T-cell (primary cell): ENCODE measurements around the gene ADAMTS16. TPM values are rescaled to one million over a fixed set of nuclear protein-coding genes. Genes with fewer than 3 reads are reported as not detected.

Source experiments
- ATAC-seq, 4 experiments: fragments of 200-7000 bp in 3 of 4; fragments of 150-1000 bp in 1 of 4; cut with Tn5 transposase; replicated peaks in 1 of 4; 1 replicate in 3 of 4; 2 replicates in 1 of 4; pipeline ENCODE4 v1.10.0; 2021; ENCODE audit warnings: moderate library complexity in 3 of 4, mild to moderate bottlenecking in 2 of 4, moderate number of reproducible peaks in 1 of 4
- CTCF ChIA-PET, 2 donors: fragments of 300-600 bp; sonication (Branson Sonifier 250); formaldehyde crosslinking; loops; one replicate each; lab custom pipeline; 2022; ENCODE audit warnings: antibody characterized with exemption in 2 of 2; lab: Charles Lee
- POLR2A ChIA-PET, 2 donors: fragments of 300-600 bp; sonication (Branson Sonifier 250); formaldehyde crosslinking; loops; one replicate each; lab custom pipeline; 2022; ENCODE audit warnings: antibody characterized with exemption in 2 of 2; lab: Charles Lee
- DNase-seq, 35 experiments: peaks; one replicate each; pipeline versions ENCODE4 v3.0.0 to v3.0.0-alpha.2; 2013 to 2023
- H3K27ac ChIP-seq: one replicate; pipeline ENCODE4 v1.5.1; 2013; ENCODE audit warnings: low read length
- H3K27me3 ChIP-seq, 2 experiments: replicated peaks in 1 of 2; 1 replicate in 1 of 2; 2 replicates in 1 of 2; pipeline versions ENCODE4 v1.6.1 to v1.7.0; 2013; ENCODE audit warnings: low read length in 1 of 2, mixed read lengths in 1 of 2; ENCODE audit not compliant: control insufficient read depth in 2 of 2, insufficient read depth in 2 of 2; ENCODE audit errors: extremely low read depth in 1 of 2
- H3K36me3 ChIP-seq, 2 donors: 1 replicate in 1 of 2; 2 replicates in 1 of 2; pipeline versions ENCODE4 v1.6.1 to v1.7.0; 2013; ENCODE audit warnings: low read length in 1 of 2; ENCODE audit not compliant: control insufficient read depth in 2 of 2, insufficient read depth in 1 of 2; ENCODE audit errors: extremely low read depth in 1 of 2
- H3K4me1 ChIP-seq, 2 experiments: 1 replicate in 1 of 2; 2 replicates in 1 of 2; pipeline versions ENCODE4 v1.6.1 to v1.7.0; 2013; ENCODE audit warnings: low read length in 2 of 2, mixed read lengths in 1 of 2; ENCODE audit not compliant: insufficient read depth in 2 of 2, control insufficient read depth in 1 of 2; ENCODE audit errors: extremely low read depth in 1 of 2
- H3K4me3 ChIP-seq, 2 donors: 1 replicate in 1 of 2; 2 replicates in 1 of 2; pipeline versions ENCODE4 v1.5.1 to v1.7.0; 2013; ENCODE audit warnings: mild to moderate bottlenecking in 2 of 2, low read length in 1 of 2, moderate library complexity in 1 of 2; ENCODE audit not compliant: control insufficient read depth in 1 of 2; ENCODE audit errors: extremely low read depth in 1 of 2
- H3K9me3 ChIP-seq: 2 replicates; pipeline ENCODE4 v1.7.0; 2013
- H3K27ac Mint-ChIP-seq, 2 donors: one replicate each; pipeline ENCODE4 v1.8.0; 2020 to 2021; ENCODE audit warnings: mild to moderate bottlenecking in 2 of 2, mixed read lengths in 2 of 2
- H3K27me3 Mint-ChIP-seq, 2 donors: one replicate each; pipeline ENCODE4 v1.8.0; 2021 to 2022; ENCODE audit warnings: mixed read lengths in 2 of 2
- H3K36me3 Mint-ChIP-seq: one replicate; pipeline ENCODE4 v1.8.0; 2021; ENCODE audit warnings: mixed read lengths
- H3K4me1 Mint-ChIP-seq, 3 donors: one replicate each; pipeline ENCODE4 v1.8.0; 2020 to 2022; ENCODE audit warnings: mixed read lengths in 3 of 3, mild to moderate bottlenecking in 1 of 3
- H3K4me3 Mint-ChIP-seq, 3 donors: one replicate each; pipeline ENCODE4 v1.8.0; 2020 to 2022; ENCODE audit warnings: mild to moderate bottlenecking in 3 of 3, mixed read lengths in 3 of 3, moderate library complexity in 3 of 3
- H3K9me3 Mint-ChIP-seq, 3 donors: one replicate each; pipeline ENCODE4 v1.8.0; 2020 to 2022; ENCODE audit warnings: mixed read lengths in 3 of 3
- WGBS: methylation state at CpG from one replicate; pipeline ENCODE4 v1.1.5; 2013; ENCODE audit warnings: missing lambda C conversion rate; ENCODE audit not compliant: insufficient coverage; 5-methylcytosine and 5-hydroxymethylcytosine counted together
- total RNA-seq, 35 experiments: library from RNA in 6 of 35; stranded (reverse) in 6 of 35; fragments of 120-200 nt in 1 of 35; gene quantifications; one replicate each; pipeline versions ENCODE4 v1.2.1 to v1.2.4 and lab custom pipeline; 2013 to 2026

The ADAMTS16 gene
- total RNA-seq, 5 donors from 2014 or later (not counting 1 experiment from before 2014, with no cell fraction given): 0.06 to 0.09 TPM; not detected in 3

GRCh38 chr5:5298841-5299541 lies 158.9 kb downstream of the ADAMTS16 start:
- Mint-ChIP-seq H3K4me3 (no peak overlapping the region), H3K27ac (no peak overlapping the region), H3K9me3 (peaks cover 9 to 30% (median 18%) of the 10 kb centered on the region in 3 donors), H3K27me3 (peaks cover 0 to 3% of the 10 kb centered on the region in 2 donors), H3K36me3 (no peaks in the 10 kb centered on the region), H3K4me1 (no peaks in the 10 kb centered on the region)
- Histone ChIP-seq H3K4me1 (no peaks in the 10 kb centered on the region), H3K36me3 (no peaks in the 10 kb centered on the region), H3K27ac (no peak overlapping the region), H3K9me3 (no peaks in the 10 kb centered on the region), H3K27me3 (peaks cover 0 to 5% of the 10 kb centered on the region in 2 experiments), H3K4me3 (no peak overlapping the region)
- WGBS: 75% methylated on average over 3 of the region's 13 CpGs
- CTCF ChIA-PET: no interaction called here
- DNase-seq (no peak), ATAC-seq (no peak)
- POLR2A ChIA-PET: no interaction called here

GRCh38 chr5:5301176-5301575 lies 161.0 kb downstream of the ADAMTS16 start:
- H3K4me3 ChIP-seq: no peak overlapping the region
- POLR2A ChIA-PET: no interaction called here
- no peaks in the 10 kb centered on the region for H3K9me3 ChIP-seq
- H3K27ac ChIP-seq: no peak overlapping the region
- DNase-seq (no peak), ATAC-seq (no peak)
- peaks cover 0 to 8% of the 10 kb centered on the region in 2 experiments for H3K27me3 ChIP-seq
- H3K4me3 Mint-ChIP-seq: no peak overlapping the region
- no peaks in the 10 kb centered on the region for H3K4me1 ChIP-seq
- no peaks in the 10 kb centered on the region for H3K36me3 Mint-ChIP-seq
- H3K27ac Mint-ChIP-seq: no peak overlapping the region
- no CpG with 5 or more reads among the region's 3 CpGs for WGBS
- peaks cover 0 to 3% of the 10 kb centered on the region in 2 donors for H3K27me3 Mint-ChIP-seq
- CTCF ChIA-PET: no interaction called here
- H3K4me1 Mint-ChIP-seq: no peaks in the 10 kb centered on the region
- peaks cover 6 to 28% (median 17%) of the 10 kb centered on the region in 3 donors for H3K9me3 Mint-ChIP-seq
- H3K36me3 ChIP-seq: no peaks in the 10 kb centered on the region

- no peaks in the 10 kb centered on the region for H3K4me1 ChIP-seq
- ChIA-PET POLR2A (no interaction called here), CTCF (no interaction called here)
- no peaks in the 10 kb centered on the region for H3K36me3 ChIP-seq
- ATAC-seq (no peak), DNase-seq (no peak)
- no peaks in the 10 kb centered on the region for H3K36me3 Mint-ChIP-seq
- no peak overlapping the region for H3K27ac ChIP-seq
- WGBS: 56% methylated on average over 2 of the region's 4 CpGs
- peaks cover 6 to 30% (median 17%) of the 10 kb centered on the region in 3 donors for H3K9me3 Mint-ChIP-seq
- no peak overlapping the region for H3K4me3 Mint-ChIP-seq
- no peaks in the 10 kb centered on the region for H3K4me1 Mint-ChIP-seq
- H3K27ac Mint-ChIP-seq: no peak overlapping the region
- peaks cover 0 to 3% of the 10 kb centered on the region in 2 donors for H3K27me3 Mint-ChIP-seq
- H3K9me3 ChIP-seq: no peaks in the 10 kb centered on the region
- H3K4me3 ChIP-seq: no peak overlapping the region
- peaks cover 0 to 8% of the 10 kb centered on the region in 2 experiments for H3K27me3 ChIP-seq
Measured at GRCh38 chr5:5302201-5302600, 162.1 kb downstream of the ADAMTS16 start.

GRCh38 chr5:5303242-5303641 lies 163.1 kb downstream of the ADAMTS16 start:
- peaks cover 0 to 8% of the 10 kb centered on the region in 2 experiments for H3K27me3 ChIP-seq
- Mint-ChIP-seq H3K9me3 (peaks cover 6 to 30% (median 12%) of the 10 kb centered on the region in 3 donors), H3K27me3 (peaks cover 0 to 3% of the 10 kb centered on the region in 2 donors), H3K4me1 (no peaks in the 10 kb centered on the region), H3K36me3 (no peaks in the 10 kb centered on the region), H3K27ac (no peak overlapping the region), H3K4me3 (no peak overlapping the region)
- no peak overlapping the region for H3K4me3 ChIP-seq
- H3K4me1 ChIP-seq: no peaks in the 10 kb centered on the region
- no peak overlapping the region for H3K27ac ChIP-seq
- no peaks in the 10 kb centered on the region for H3K36me3 ChIP-seq
- ChIA-PET CTCF (no interaction called here), POLR2A (no interaction called here)
- ATAC-seq: no peak
- DNase-seq: no peak
- 97% methylated on average over 13 of the region's 15 CpGs for WGBS
- H3K9me3 ChIP-seq: no peaks in the 10 kb centered on the region

GRCh38 chr5:5304361-5305020 lies 164.4 kb downstream of the ADAMTS16 start:
- Histone ChIP-seq H3K36me3 (no peaks in the 10 kb centered on the region), H3K4me1 (no peaks in the 10 kb centered on the region), H3K4me3 (no peak overlapping the region), H3K27me3 (peaks cover 0 to 8% of the 10 kb centered on the region in 2 experiments), H3K27ac (no peak overlapping the region), H3K9me3 (no peaks in the 10 kb centered on the region)
- ChIA-PET CTCF (no interaction called here), POLR2A (no interaction called here)
- ATAC-seq (no peak), DNase-seq (no peak)
- Mint-ChIP-seq H3K27ac (no peak overlapping the region), H3K9me3 (peaks cover 6 to 29% (median 14%) of the 10 kb centered on the region in 3 donors), H3K27me3 (peaks cover 0 to 3% of the 10 kb centered on the region in 2 donors), H3K4me1 (no peaks in the 10 kb centered on the region), H3K36me3 (no peaks in the 10 kb centered on the region), H3K4me3 (no peak overlapping the region)
- WGBS: 87% methylated on average over 10 of the region's 10 CpGs

- Histone ChIP-seq H3K27me3 (peaks cover 0 to 5% of the 10 kb centered on the region in 2 experiments), H3K9me3 (no peaks in the 10 kb centered on the region), H3K36me3 (no peaks in the 10 kb centered on the region), H3K4me3 (no peak overlapping the region), H3K27ac (no peak overlapping the region), H3K4me1 (no peaks in the 10 kb centered on the region)
- Mint-ChIP-seq H3K27me3 (no peaks in the 10 kb centered on the region), H3K4me1 (no peaks in the 10 kb centered on the region), H3K9me3 (peaks cover 6 to 19% (median 12%) of the 10 kb centered on the region in 3 donors), H3K36me3 (no peaks in the 10 kb centered on the region), H3K4me3 (no peak overlapping the region), H3K27ac (no peak overlapping the region)
- WGBS: 87% methylated on average over 3 of the region's 7 CpGs
- no peak for DNase-seq
- ATAC-seq: no peak
- CTCF ChIA-PET: no interaction called here
- POLR2A ChIA-PET: no interaction called here
Measured at GRCh38 chr5:5306696-5307095, 166.6 kb downstream of the ADAMTS16 start.
